ENCODE results near the gene DCAKD.
A peak's percentile ranks its signal among the peaks of the same experiment; 100 is the strongest.
"Not testable (repeated sequence)": the region's sequence is repeated elsewhere in the genome, so short reads cannot be mapped to it uniquely, and the experiment has no call there.

The DCAKD gene

GRCh38 chr17:45061606-45062205 is 10.3 kb upstream of the DCAKD start:
- no peak for DNase-seq (ENCODE audit: low read depth)
- Histone ChIP-seq H3K9me3 (ENCODE audit: control insufficient read depth, low read length) (no peaks in the 10 kb centered on the region), H3K4me3 (ENCODE audit: low read length) (peak overlapping the region; percentile 95), H3K9ac (ENCODE audit: low read length) (peak overlapping the region; percentile 95), H3K27me3 (replicated peaks; ENCODE audit: control insufficient read depth, insufficient read depth, low read length) (no peaks in the 10 kb centered on the region), H3K4me1 (ENCODE audit: control insufficient read depth, insufficient read depth, low read length) (peaks cover 34% of the 10 kb centered on the region), H3K36me3 (ENCODE audit: control insufficient read depth, insufficient read depth, low read length, severe bottlenecking) (peaks cover 3% of the 10 kb centered on the region)

GRCh38 chr17:45060797-45061605 is 9.6 kb upstream of the DCAKD start, which contains the start of gene NMT1:
Gene NMT1, plus strand, starts transcription at chr17:45061317. Its CDS starts 13 bp downstream, at chr17:45061330.
- Histone ChIP-seq H3K9ac (ENCODE audit: low read length) (peak within 1 kb of the TSS; percentile 95), H3K4me3 (ENCODE audit: low read length) (peak within 1 kb of the TSS; percentile 95), H3K4me1 (ENCODE audit: control insufficient read depth, insufficient read depth, low read length) (peaks cover 32% of the 10 kb centered on the region), H3K36me3 (ENCODE audit: control insufficient read depth, insufficient read depth, low read length, severe bottlenecking) (peaks cover 3% of the 10 kb centered on the region), H3K9me3 (ENCODE audit: control insufficient read depth, low read length) (no peaks in the 10 kb centered on the region), H3K27me3 (replicated peaks; ENCODE audit: control insufficient read depth, insufficient read depth, low read length) (no peaks in the 10 kb centered on the region)
- peak; percentile 100 for DNase-seq (ENCODE audit: low read depth)

GRCh38 chr17:45060382-45060796 is 9.0 kb upstream of the DCAKD start:
- peaks cover 27% of the 10 kb centered on the region for H3K4me1 ChIP-seq (ENCODE audit: control insufficient read depth, insufficient read depth, low read length)
- H3K9me3 ChIP-seq (ENCODE audit: control insufficient read depth, low read length): no peaks in the 10 kb centered on the region
- no peak for DNase-seq (ENCODE audit: low read depth)
- H3K27me3 ChIP-seq (replicated peaks; ENCODE audit: control insufficient read depth, insufficient read depth, low read length): no peaks in the 10 kb centered on the region
- peak overlapping the region; percentile 95 for H3K9ac ChIP-seq (ENCODE audit: low read length)
- peak overlapping the region; percentile 95 for H3K4me3 ChIP-seq (ENCODE audit: low read length)
- H3K36me3 ChIP-seq (ENCODE audit: control insufficient read depth, insufficient read depth, low read length, severe bottlenecking): peaks cover 3% of the 10 kb centered on the region

- Histone ChIP-seq H3K9ac (ENCODE audit: low read length) (peak overlapping the region; percentile 92), H3K4me3 (ENCODE audit: low read length) (peak overlapping the region; percentile 85), H3K27me3 (replicated peaks; ENCODE audit: control insufficient read depth, insufficient read depth, low read length) (no peaks in the 10 kb centered on the region), H3K9me3 (ENCODE audit: control insufficient read depth, low read length) (no peaks in the 10 kb centered on the region), H3K4me1 (ENCODE audit: control insufficient read depth, insufficient read depth, low read length) (peaks cover 17% of the 10 kb centered on the region), H3K36me3 (ENCODE audit: control insufficient read depth, insufficient read depth, low read length, severe bottlenecking) (no peaks in the 10 kb centered on the region)
- peak; percentile 57 for DNase-seq (ENCODE audit: low read depth)
Observed at GRCh38 chr17:45052052-45052772, 780 bp upstream of the DCAKD start.

- H3K9me3 ChIP-seq (ENCODE audit: control insufficient read depth, low read length); H3K36me3 ChIP-seq (ENCODE audit: control insufficient read depth, insufficient read depth, low read length, severe bottlenecking); DNase-seq (ENCODE audit: low read depth); H3K9ac ChIP-seq (ENCODE audit: low read length); H3K27me3 ChIP-seq (replicated peaks; ENCODE audit: control insufficient read depth, insufficient read depth, low read length); H3K4me3 ChIP-seq (ENCODE audit: low read length): not testable (repeated sequence)
- peaks cover 22% of the 10 kb centered on the region for H3K4me1 ChIP-seq (ENCODE audit: control insufficient read depth, insufficient read depth, low read length)
Observed at GRCh38 chr17:45051720-45052051, 254 bp upstream of the DCAKD start.

- DNase-seq (ENCODE audit: low read depth): peak; percentile 53
- H3K9me3 ChIP-seq (ENCODE audit: control insufficient read depth, low read length): no peaks in the 10 kb centered on the region
- peak overlapping the region; percentile 94 for H3K4me3 ChIP-seq (ENCODE audit: low read length)
- H3K4me1 ChIP-seq (ENCODE audit: control insufficient read depth, insufficient read depth, low read length): peaks cover 25% of the 10 kb centered on the region
- no peaks in the 10 kb centered on the region for H3K27me3 ChIP-seq (replicated peaks; ENCODE audit: control insufficient read depth, insufficient read depth, low read length)
- H3K9ac ChIP-seq (ENCODE audit: low read length): peak overlapping the region; percentile 100
- no peaks in the 10 kb centered on the region for H3K36me3 ChIP-seq (ENCODE audit: control insufficient read depth, insufficient read depth, low read length, severe bottlenecking)
Observed at GRCh38 chr17:45050481-45051059, 862 bp downstream of the DCAKD start.

GRCh38 chr17:45048795-45049563 is 2.5 kb downstream of the DCAKD start:
- Histone ChIP-seq H3K4me1 (ENCODE audit: control insufficient read depth, insufficient read depth, low read length) (peaks cover 30% of the 10 kb centered on the region), H3K27me3 (replicated peaks; ENCODE audit: control insufficient read depth, insufficient read depth, low read length) (no peaks in the 10 kb centered on the region), H3K9ac (ENCODE audit: low read length) (no peak overlapping the region), H3K36me3 (ENCODE audit: control insufficient read depth, insufficient read depth, low read length, severe bottlenecking) (no peaks in the 10 kb centered on the region), H3K9me3 (ENCODE audit: control insufficient read depth, low read length) (no peaks in the 10 kb centered on the region), H3K4me3 (ENCODE audit: low read length) (no peak overlapping the region)
- DNase-seq (ENCODE audit: low read depth): no peak

- Histone ChIP-seq H3K9me3 (ENCODE audit: control insufficient read depth, low read length) (no peaks in the 10 kb centered on the region), H3K4me1 (ENCODE audit: control insufficient read depth, insufficient read depth, low read length) (peaks cover 26% of the 10 kb centered on the region), H3K27me3 (replicated peaks; ENCODE audit: control insufficient read depth, insufficient read depth, low read length) (no peaks in the 10 kb centered on the region), H3K9ac (ENCODE audit: low read length) (no peak overlapping the region), H3K4me3 (ENCODE audit: low read length) (no peak overlapping the region), H3K36me3 (ENCODE audit: control insufficient read depth, insufficient read depth, low read length, severe bottlenecking) (no peaks in the 10 kb centered on the region)
- DNase-seq (ENCODE audit: low read depth): peak; percentile 28
Observed at GRCh38 chr17:45046537-45047125, 4.8 kb downstream of the DCAKD start.

GRCh38 chr17:45043813-45044540 is 7.5 kb downstream of the DCAKD start:
- H3K27me3 ChIP-seq (replicated peaks; ENCODE audit: control insufficient read depth, insufficient read depth, low read length): no peaks in the 10 kb centered on the region
- no peaks in the 10 kb centered on the region for H3K36me3 ChIP-seq (ENCODE audit: control insufficient read depth, insufficient read depth, low read length, severe bottlenecking)
- H3K9ac ChIP-seq (ENCODE audit: low read length): no peak overlapping the region
- no peak overlapping the region for H3K4me3 ChIP-seq (ENCODE audit: low read length)
- peaks cover 15% of the 10 kb centered on the region for H3K4me1 ChIP-seq (ENCODE audit: control insufficient read depth, insufficient read depth, low read length)
- H3K9me3 ChIP-seq (ENCODE audit: control insufficient read depth, low read length): no peaks in the 10 kb centered on the region
- no peak for DNase-seq (ENCODE audit: low read depth)
